Measurements from ENCODE around the gene MAPK9.
A peak's percentile ranks its signal among the peaks of the same experiment; 100 is the strongest.

The MAPK9 gene

GRCh38 chr5:180291234-180291940 lies 496 bp downstream of the MAPK9 start:
- DNase-seq = peak; percentile 50

GRCh38 chr5:180290568-180291233 lies 1.2 kb downstream of the MAPK9 start:
- no peak for DNase-seq

- DNase-seq = no peak
Measured at GRCh38 chr5:180289966-180290365, 1.9 kb downstream of the MAPK9 start.

DNA sequence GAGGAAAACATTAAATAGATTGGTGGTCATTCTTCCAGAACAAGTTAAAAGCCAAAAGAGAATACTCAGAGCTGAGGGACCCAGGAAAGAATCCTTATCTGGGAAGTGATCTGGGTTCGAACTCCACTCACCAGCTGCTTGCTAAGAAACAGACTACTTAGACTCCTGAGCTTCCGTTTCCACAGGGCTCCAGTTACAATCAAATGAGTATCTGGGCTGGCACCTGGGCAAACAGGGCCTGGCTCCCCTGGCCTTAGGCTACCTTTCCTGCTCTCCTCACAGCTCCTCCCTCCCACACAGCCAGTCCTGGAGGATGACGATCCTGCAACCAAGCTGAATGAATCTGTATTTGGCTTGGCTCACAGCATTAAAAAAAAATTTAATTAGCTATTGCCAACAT lies 2.5 kb downstream of the MAPK9 start:
- no peak for DNase-seq

- DNase-seq = no peak
Measured at GRCh38 chr5:180287868-180288267, 4.0 kb downstream of the MAPK9 start.

DNA sequence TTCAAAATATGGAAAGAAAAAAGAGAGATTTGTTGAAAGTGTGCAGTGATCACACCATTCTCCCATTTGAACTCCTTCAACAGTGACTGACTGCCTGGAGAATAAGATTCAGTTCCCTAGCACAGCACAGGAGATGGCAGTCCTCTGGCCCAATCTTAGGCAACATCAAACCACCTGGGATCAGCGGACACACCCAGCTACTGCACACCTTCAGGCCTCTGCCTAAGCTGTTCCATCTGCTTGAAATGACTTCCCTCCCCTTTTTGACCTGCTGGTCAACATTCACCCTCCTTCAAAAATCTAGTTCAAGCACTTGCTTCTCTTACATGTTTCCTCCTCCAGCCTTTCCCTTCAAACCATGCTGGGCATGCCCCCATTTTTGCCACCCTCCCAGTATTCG lies 4.5 kb downstream of the MAPK9 start:
- DNase-seq = no peak

DNA sequence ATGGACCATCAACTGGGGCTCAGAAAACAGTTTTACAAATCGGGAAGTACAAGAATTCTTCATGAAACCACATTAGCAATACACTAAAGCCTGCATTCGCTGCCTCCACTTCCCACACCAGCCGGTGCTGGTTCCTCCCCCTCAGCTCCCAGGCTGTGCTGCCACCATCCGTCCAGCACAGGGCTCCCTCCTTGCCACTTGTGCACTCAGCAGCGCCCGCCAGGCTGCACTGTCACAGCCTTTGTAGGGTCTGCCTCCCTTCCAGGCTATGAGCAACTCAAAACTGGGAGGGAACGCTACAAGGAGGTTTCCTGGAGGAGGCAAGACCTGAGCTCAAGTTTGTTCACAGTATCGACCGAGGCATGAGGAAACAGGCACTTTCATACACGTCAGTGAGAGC lies 7.7 kb downstream of the MAPK9 start:
- no peak for DNase-seq

DNA sequence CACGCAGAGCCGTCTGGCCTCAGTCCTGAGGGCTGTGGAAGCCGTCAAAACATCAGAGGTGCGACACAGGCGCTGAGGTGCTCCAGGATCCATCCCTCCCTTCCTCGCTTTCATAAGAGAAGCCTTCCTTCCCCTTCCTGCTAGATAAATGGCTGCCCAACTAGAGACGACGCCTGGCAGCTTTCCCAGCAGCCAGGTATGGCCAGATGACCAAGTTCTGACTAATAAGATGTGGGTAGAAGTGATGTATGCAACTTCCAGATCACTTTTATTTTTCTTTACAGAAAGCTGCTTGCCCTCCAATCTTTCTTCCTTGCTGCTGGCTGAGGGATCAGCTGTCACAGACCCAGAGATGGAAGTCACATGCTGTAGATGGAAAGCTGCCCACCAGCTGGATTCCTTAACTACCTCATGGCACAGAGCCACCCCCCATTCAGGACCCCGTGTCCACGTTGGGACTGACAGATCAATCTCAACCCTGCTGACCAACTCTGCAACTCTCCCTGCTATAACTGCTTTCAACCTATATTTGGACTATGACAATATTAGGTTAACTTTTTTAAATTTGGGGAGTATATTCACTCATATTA lies 8.8 kb downstream of the MAPK9 start:
- no peak for DNase-seq

DNA sequence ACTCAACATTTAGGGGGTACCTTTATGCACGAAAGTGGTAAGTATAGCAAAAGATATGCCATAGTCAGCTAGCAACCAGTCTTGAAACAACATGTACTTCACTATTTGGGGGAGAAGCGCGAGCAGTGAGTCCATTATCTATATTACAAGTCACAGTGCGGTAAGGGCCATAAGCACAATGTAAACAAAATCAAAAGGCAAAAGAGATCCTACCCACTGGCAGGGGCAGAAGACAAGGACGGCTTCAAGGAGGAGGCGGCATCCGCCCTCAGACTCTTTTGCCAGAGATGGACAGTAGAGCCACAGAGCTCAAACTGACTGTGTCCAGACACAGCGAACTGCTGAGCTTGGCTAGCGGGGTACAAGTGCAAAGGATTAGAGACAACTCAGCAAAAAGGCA lies 9.6 kb downstream of the MAPK9 start:
- DNase-seq = no peak

DNA sequence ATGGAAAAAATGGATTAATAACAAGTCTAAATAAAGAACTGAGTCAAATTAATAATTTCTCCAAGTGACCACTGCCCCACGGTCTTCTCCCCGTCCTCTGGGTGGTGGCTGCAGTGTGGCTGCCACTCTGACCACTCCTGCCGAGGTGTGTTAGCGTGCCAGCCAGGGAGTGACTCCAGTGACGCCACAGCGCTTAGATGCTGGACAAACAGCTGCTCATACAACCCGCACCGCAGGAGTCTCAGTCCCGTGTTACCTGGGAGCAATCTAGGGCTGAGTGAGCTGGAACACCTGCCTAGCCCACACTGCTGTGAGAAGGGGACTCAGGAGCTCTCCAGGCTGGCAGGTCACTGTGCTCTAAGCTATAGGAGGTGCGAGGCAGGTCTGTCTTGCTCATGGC lies 10.2 kb downstream of the MAPK9 start:
- no peak for DNase-seq

- DNase-seq = no peak
Measured at GRCh38 chr5:180274695-180275094, 17.2 kb downstream of the MAPK9 start.

DNA sequence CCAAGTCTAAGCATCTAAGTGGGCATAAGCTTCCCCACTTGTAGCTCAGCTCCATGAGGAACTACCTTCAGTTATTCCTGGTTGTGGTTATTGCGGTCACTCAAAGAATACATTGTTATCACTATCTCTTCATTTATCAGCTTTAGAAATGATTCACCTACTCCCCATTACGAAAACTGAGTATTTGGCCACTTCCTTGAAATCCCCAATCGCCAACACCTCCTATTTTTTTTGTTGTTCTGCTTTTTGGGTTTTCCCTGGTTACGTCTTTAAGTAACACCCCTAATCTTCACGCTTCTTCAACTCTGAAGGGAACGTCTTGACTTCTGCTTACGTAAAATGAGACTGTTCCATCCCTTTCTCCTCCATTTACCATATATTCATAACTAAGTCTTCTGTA lies 20.7 kb downstream of the MAPK9 start:
- no peak for DNase-seq

GRCh38 chr5:180259260-180259611 lies 32.6 kb downstream of the MAPK9 start:
- DNase-seq = no peak

GRCh38 chr5:180253036-180253824 lies 38.7 kb downstream of the MAPK9 start:
- DNase-seq = no peak

DNA sequence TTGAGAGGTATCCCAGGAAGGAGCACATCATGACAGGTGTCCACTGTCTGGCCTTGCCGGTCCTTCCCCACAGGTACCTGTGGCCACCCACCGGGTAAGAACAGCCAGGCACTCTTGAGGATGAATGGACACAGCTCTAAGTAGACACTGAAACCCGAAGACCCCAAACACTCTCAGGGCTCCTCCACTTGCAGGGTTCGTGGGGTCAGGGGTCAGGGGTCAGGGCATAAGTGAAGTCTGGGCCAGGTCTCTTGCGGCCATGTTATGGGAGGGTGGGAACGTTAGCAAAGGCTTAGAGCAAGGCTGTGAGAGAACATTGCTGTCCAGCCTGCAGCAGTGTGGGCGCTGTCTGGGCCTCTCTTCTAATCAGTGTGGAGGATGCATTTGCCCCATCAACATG lies 40.0 kb downstream of the MAPK9 start:
- DNase-seq = no peak

GRCh38 chr5:180251141-180251540 lies 40.7 kb downstream of the MAPK9 start:
- DNase-seq = no peak

DNA sequence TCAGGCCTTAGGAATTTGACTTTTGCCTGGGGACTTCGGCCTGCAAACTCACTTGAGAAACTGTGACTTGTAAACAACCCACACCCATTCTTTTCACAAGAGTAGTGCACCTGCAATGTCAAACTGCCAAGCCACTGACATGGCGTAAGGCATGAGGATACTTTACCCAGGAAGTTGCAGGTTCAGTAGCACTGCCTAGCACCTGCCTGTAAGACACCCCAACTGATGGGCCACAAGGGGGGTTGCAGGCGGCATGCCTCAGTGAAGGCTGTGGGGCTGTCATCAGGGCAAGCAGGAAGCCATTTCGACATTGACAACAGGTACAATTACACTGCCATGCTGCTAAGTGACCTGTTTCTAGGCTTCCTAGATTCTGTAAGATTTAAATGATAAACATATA lies 41.6 kb downstream of the MAPK9 start:
- DNase-seq = no peak

DNA sequence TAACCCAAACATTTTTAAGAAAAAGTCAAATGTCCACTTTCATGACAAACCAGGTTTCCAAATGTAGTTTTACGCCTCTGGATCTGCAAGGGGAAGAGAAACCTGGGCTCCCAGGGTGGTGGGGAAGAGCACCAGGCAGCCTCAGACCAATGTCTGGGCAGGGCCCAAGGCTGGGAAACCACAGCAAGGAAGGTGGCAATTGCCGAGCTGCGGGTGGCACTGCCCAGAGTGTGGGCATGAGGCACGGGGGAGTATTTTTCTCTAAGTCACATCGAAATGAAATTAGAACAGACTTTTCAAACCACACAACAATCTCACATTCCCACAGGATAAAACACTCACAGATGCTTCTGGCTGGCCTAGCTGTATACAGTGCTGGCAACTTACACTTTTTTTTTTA lies 50.3 kb downstream of the MAPK9 start:
- no peak for DNase-seq

GRCh38 chr5:180238631-180239030 lies 53.3 kb downstream of the MAPK9 start:
- no peak for DNase-seq

DNA sequence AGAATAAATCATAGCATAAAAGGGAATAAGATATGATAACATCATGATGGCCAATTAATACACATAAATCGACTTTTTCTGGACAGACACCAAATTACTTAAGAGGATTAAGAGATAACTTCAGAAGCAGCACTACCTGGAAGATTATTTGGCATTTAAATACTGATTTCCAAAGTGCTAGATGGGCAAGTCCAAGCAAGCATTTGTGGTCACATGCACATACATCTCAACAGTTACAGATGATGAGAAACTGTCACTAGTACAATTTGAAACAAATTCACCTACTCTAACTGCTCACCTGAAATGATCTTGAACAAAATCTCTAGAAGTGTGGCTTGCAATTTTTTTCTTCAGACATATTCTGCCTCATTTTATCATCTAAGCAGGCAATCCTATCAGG lies 56.0 kb downstream of the MAPK9 start:
- DNase-seq = no peak

DNA sequence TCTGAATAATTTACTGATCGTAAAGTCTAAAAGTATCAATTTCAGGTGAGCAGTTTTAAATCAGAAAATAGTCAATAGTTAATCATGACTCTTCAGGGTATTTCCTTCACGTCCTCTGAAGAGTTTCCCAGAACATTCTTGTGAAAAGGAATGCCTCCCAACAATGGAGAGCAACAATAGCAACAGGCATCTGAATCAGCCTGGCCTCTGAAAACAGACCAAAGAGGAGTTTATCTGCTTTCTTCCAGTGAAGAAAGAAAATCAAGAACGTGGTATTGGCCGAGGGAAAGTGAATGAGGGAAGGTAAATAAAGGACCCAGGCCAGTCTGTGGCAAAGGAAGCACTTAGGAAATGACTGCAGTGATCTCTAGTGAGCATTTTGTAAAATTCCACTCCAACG lies 56.8 kb downstream of the MAPK9 start:
- no peak for DNase-seq

DNA sequence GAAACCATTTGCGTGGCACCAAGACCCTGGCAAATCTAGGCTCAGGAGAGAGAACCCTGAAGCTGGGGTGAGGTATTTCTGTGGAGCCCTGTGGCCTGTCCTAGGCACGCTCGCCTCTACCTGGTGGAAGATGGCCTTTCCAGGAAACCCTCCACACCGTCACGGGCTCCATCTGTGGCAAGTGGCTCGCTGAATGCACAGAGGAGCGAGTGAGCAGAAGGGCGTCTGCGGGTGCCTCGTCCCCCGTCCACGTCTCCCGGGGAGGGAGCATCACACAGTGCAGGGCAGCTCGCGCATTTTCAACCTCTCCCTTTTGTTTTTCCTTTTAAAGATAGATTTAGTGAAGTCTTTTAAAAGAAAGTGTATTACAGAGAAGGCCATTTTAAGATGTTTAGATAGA lies 57.6 kb downstream of the MAPK9 start:
- no peak for DNase-seq

- DNase-seq = no peak
Measured at GRCh38 chr5:180233729-180234128, 58.2 kb downstream of the MAPK9 start.

- DNase-seq = no peak
Measured at GRCh38 chr5:180230017-180230416, 61.9 kb downstream of the MAPK9 start.

Data from eye (tissue), 1 donor.